D721Med (cell line): Measurements from ENCODE around the gene SUN3.

Source experiments
- DNase-seq: peaks from one replicate; pipeline ENCODE4 v3.0.0; 2011; ENCODE audit warnings: low spot score; ENCODE audit not compliant: insufficient read length
- FAIRE-seq: peaks from 2 replicates; lab custom pipeline; 2011; peaks lifted over from hg19 to GRCh38; lab: Jason Lieb, UNC
- CTCF ChIP-seq: IDR thresholded peaks from 2 replicates; pipeline ENCODE4 v1.5.1; 2012; ENCODE audit warnings: mild to moderate bottlenecking, control low read depth; ENCODE audit not compliant: insufficient read depth; ENCODE audit errors: missing control alignments

The SUN3 gene

GRCh38 chr7:48042636-48043035 lies 13.7 kb upstream of the SUN3 start:
- no peak for FAIRE-seq
- TF ChIP-seq CTCF: no peak
- DNase-seq: no peak

GRCh38 chr7:48042216-48042615 lies 13.3 kb upstream of the SUN3 start:
- DNase-seq: no peak
- no peak for FAIRE-seq
- no peak for TF ChIP-seq CTCF

- DNase-seq (no peak), FAIRE-seq (no peak)
- no peak for TF ChIP-seq CTCF
Observed at GRCh38 chr7:48041653-48041970, 12.7 kb upstream of the SUN3 start.

- FAIRE-seq (no peak), DNase-seq (no peak)
- TF ChIP-seq CTCF: no peak
Observed at GRCh38 chr7:48040944-48041652, 12.2 kb upstream of the SUN3 start.

- no peak for DNase-seq
- no peak for FAIRE-seq
- TF ChIP-seq CTCF: no peak
Observed at GRCh38 chr7:48038815-48039506, 10.1 kb upstream of the SUN3 start.

GRCh38 chr7:48035967-48036478 lies 7.1 kb upstream of the SUN3 start:
- FAIRE-seq (no peak), DNase-seq (no peak)
- TF ChIP-seq CTCF: no peak
